IMR-90 (cell line): ENCODE measurements around the gene MEF2D. TPM values are rescaled to one million over a fixed set of nuclear protein-coding genes. Genes with fewer than 3 reads are reported as not detected.

Experiments
- ATAC-seq: fragments of 200-7000 bp; cut with Tn5 transposase; 2 replicates; pipeline ENCODE4 v1.9.1; 2020; ENCODE audit warnings: low read depth, mild to moderate bottlenecking, moderate library complexity
- BruUV-seq: library from RNA; stranded (reverse); fragments of 400-500 nt; replicated peaks from 2 replicates; lab custom pipeline; 2021; lab: Mats Ljungman, UMichigan
- CTCF ChIA-PET: fragments of 300-600 bp; formaldehyde crosslinking; extraction: SDS; loops from one replicate; lab custom pipeline; 2021; ENCODE audit warnings: antibody characterized with exemption; lab: Yijun Ruan, JAX
- POLR2A ChIA-PET: fragments of 300-600 bp; sonication (Branson Sonifier 250); formaldehyde crosslinking; loops from one replicate; lab custom pipeline; 2022; ENCODE audit warnings: antibody characterized with exemption; ENCODE audit not compliant: unreplicated experiment; lab: Charles Lee
- DNase-seq: peaks from one replicate; pipeline ENCODE4 v3.0.0; 2013
- H2AFZ ChIP-seq: replicated peaks from 2 replicates; pipeline ENCODE3; 2013; ENCODE audit warnings: low read length, mild to moderate bottlenecking; ENCODE audit not compliant: poor library complexity
- H2AK5ac ChIP-seq: 2 replicates; pipeline ENCODE4 v1.6.1; 2013; ENCODE audit warnings: low read depth, low read length, inconsistent platforms
- H2AK9ac ChIP-seq: replicated peaks from 2 replicates; pipeline ENCODE3; 2013; ENCODE audit warnings: mild to moderate bottlenecking, low read depth, low read length, moderate library complexity; ENCODE audit not compliant: poor library complexity
- H2BK120ac ChIP-seq: 2 replicates; pipeline ENCODE4 v1.6.1; 2013; ENCODE audit warnings: low read depth, low read length, inconsistent platforms
- H2BK15ac ChIP-seq: 3 replicates; pipeline ENCODE4 v1.6.1; 2013; ENCODE audit warnings: low read depth, low read length, inconsistent platforms
- H2BK20ac ChIP-seq: 2 replicates; pipeline ENCODE4 v1.6.1; 2013; ENCODE audit warnings: low read depth, mild to moderate bottlenecking, inconsistent platforms, low read length, moderate library complexity
- H2BK5ac ChIP-seq: 2 replicates; pipeline ENCODE4 v1.6.1; 2013; ENCODE audit warnings: mild to moderate bottlenecking, low read depth, low read length, inconsistent platforms; ENCODE audit not compliant: poor library complexity, severe bottlenecking
- H3K14ac ChIP-seq: replicated peaks from 2 replicates; pipeline ENCODE4 v1.6.1; 2013; ENCODE audit warnings: low read depth, low read length, inconsistent platforms
- H3K18ac ChIP-seq: 2 replicates; pipeline ENCODE4 v1.6.1; 2013; ENCODE audit warnings: low read depth, low read length, control low read depth
- H3K23ac ChIP-seq: 2 replicates; pipeline ENCODE4 v1.6.1; 2013; ENCODE audit warnings: low read depth, low read length, inconsistent platforms
- H3K27ac ChIP-seq: 2 replicates; pipeline ENCODE4 v1.5.1; 2013; ENCODE audit warnings: mild to moderate bottlenecking, control low read depth, low read length; ENCODE audit not compliant: insufficient read depth
- H3K27me3 ChIP-seq: 2 replicates; pipeline ENCODE4 v1.6.1; 2013; ENCODE audit warnings: low read length; ENCODE audit not compliant: control insufficient read depth, insufficient read depth
- H3K36me3 ChIP-seq: 2 replicates; pipeline ENCODE4 v1.6.1; 2013; ENCODE audit warnings: low read length, mixed read lengths; ENCODE audit not compliant: control insufficient read depth, insufficient read depth
- H3K4ac ChIP-seq: 2 replicates; pipeline ENCODE4 v1.6.1; 2013; ENCODE audit warnings: low read depth, low read length, inconsistent platforms
- H3K4me1 ChIP-seq: 2 replicates; pipeline ENCODE4 v1.6.1; 2013; ENCODE audit warnings: low read length, mixed read lengths; ENCODE audit not compliant: control insufficient read depth, insufficient read depth
- H3K4me2 ChIP-seq: 2 replicates; pipeline ENCODE4 v1.6.1; 2013; ENCODE audit warnings: low read depth, mild to moderate bottlenecking, control low read depth, low read length, moderate library complexity
- H3K4me3 ChIP-seq: 2 replicates; pipeline ENCODE4 v1.5.1; 2013; ENCODE audit warnings: low read depth, mild to moderate bottlenecking, control low read depth, low read length, moderate library complexity; ENCODE audit not compliant: insufficient read depth
- H3K56ac ChIP-seq: 2 replicates; pipeline ENCODE4 v1.6.1; 2013; ENCODE audit warnings: low read length, inconsistent platforms; ENCODE audit not compliant: insufficient read depth; ENCODE audit errors: extremely low read depth
- H3K79me1 ChIP-seq, 2 experiments: 2 replicates each; pipeline ENCODE4 v1.6.1; 2013; ENCODE audit warnings: low read length in 2 of 2, inconsistent platforms in 1 of 2, low read depth in 1 of 2
- H3K9ac ChIP-seq: 2 replicates; pipeline ENCODE4 v1.6.1; 2013; ENCODE audit warnings: low read depth, low read length, control low read depth
- H3K9me1 ChIP-seq: 2 replicates; pipeline ENCODE4 v1.6.1; 2013; ENCODE audit warnings: low read length, inconsistent platforms; ENCODE audit not compliant: insufficient read depth
- H3K9me3 ChIP-seq: 2 replicates; pipeline ENCODE4 v1.6.1; 2013; ENCODE audit warnings: low read length; ENCODE audit not compliant: control insufficient read depth, insufficient read depth
- H4K20me1 ChIP-seq: 2 replicates; pipeline ENCODE4 v1.6.1; 2013; ENCODE audit warnings: low read length, inconsistent platforms; ENCODE audit not compliant: insufficient read depth
- H4K5ac ChIP-seq: 2 replicates; pipeline ENCODE4 v1.6.1; 2013; ENCODE audit warnings: mild to moderate bottlenecking, low read depth, low read length, control low read depth
- H4K8ac ChIP-seq, 2 experiments: 2 replicates each; pipeline ENCODE4 v1.6.1; 2013; ENCODE audit warnings: low read depth in 2 of 2, low read length in 2 of 2, control low read depth in 1 of 2, inconsistent platforms in 1 of 2
- H4K91ac ChIP-seq: 2 replicates; pipeline ENCODE4 v1.6.1; 2013; ENCODE audit warnings: low read depth, low read length, inconsistent platforms; ENCODE audit not compliant: insufficient read depth
- BHLHE40 ChIP-seq: fragments of 150-350 bp; IDR thresholded peaks from 2 replicates; pipeline ENCODE4 v1.6.1; 2016; ENCODE audit warnings: mild to moderate bottlenecking, low read depth, low read length
- CEBPB ChIP-seq: IDR thresholded peaks from 2 replicates; pipeline ENCODE4 v1.6.1; 2012; ENCODE audit warnings: low read depth, low read length, improper control_type of control experiment
- CHD1 ChIP-seq: IDR thresholded peaks from 2 replicates; pipeline ENCODE4 v1.6.1; 2012; ENCODE audit warnings: low read depth, low read length, improper control_type of control experiment
- CTCF ChIP-seq: conservative IDR thresholded peaks from 2 replicates; pipeline ENCODE4 v1.5.1; 2012; ENCODE audit warnings: mild to moderate bottlenecking, low read depth, low read length, improper control_type of control experiment
- ELK1 ChIP-seq: fragments of 150-350 bp; IDR thresholded peaks from 2 replicates; pipeline ENCODE4 v1.6.1; 2016; ENCODE audit warnings: low read depth, mild to moderate bottlenecking, low read length, moderate library complexity, borderline replicate concordance
- FOS ChIP-seq: fragments of 150-350 bp; IDR thresholded peaks from 2 replicates; pipeline ENCODE4 v1.6.1; 2016; ENCODE audit warnings: low read depth, low read length
- MAFK ChIP-seq: IDR thresholded peaks from 2 replicates; pipeline ENCODE4 v1.6.1; 2012; ENCODE audit warnings: low read depth, low read length, improper control_type of control experiment
- MAZ ChIP-seq: IDR thresholded peaks from 2 replicates; pipeline ENCODE4 v1.6.1; 2012; ENCODE audit warnings: low read depth, mild to moderate bottlenecking, low read length, improper control_type of control experiment, moderate library complexity, borderline replicate concordance
- MXI1 ChIP-seq: IDR thresholded peaks from 2 replicates; pipeline ENCODE4 v1.6.1; 2012; ENCODE audit warnings: low read depth, mild to moderate bottlenecking, low read length, moderate library complexity, borderline replicate concordance
- NFE2L2 ChIP-seq: fragments of 150-350 bp; IDR thresholded peaks from 2 replicates; pipeline ENCODE4 v1.6.1; 2016; ENCODE audit warnings: low read depth, mild to moderate bottlenecking, low read length
- POLR2A ChIP-seq: IDR thresholded peaks from 2 replicates; pipeline ENCODE4 v1.6.1; 2012; ENCODE audit warnings: mild to moderate bottlenecking, low read depth, low read length
- RAD21 ChIP-seq: IDR thresholded peaks from 2 replicates; pipeline ENCODE4 v1.6.1; 2012; ENCODE audit warnings: low read length, improper control_type of control experiment
- RCOR1 ChIP-seq: IDR thresholded peaks from 2 replicates; pipeline ENCODE4 v1.6.1; 2012; ENCODE audit warnings: mild to moderate bottlenecking, low read length, improper control_type of control experiment; ENCODE audit not compliant: insufficient replicate concordance
- RFX5 ChIP-seq: IDR thresholded peaks from 2 replicates; pipeline ENCODE4 v1.8.0; 2012; ENCODE audit warnings: low read depth, mild to moderate bottlenecking, low read length, moderate library complexity
- SMC3 ChIP-seq: fragments of 150-350 bp; IDR thresholded peaks from 2 replicates; pipeline ENCODE4 v1.6.1; 2016; ENCODE audit warnings: low read depth, mild to moderate bottlenecking, antibody characterized with exemption, low read length, moderate library complexity
- USF2 ChIP-seq: fragments of 150-350 bp; IDR thresholded peaks from 2 replicates; pipeline ENCODE4 v1.6.1; 2017; ENCODE audit warnings: mild to moderate bottlenecking, antibody characterized with exemption, low read length, low read depth
- WGBS, 2 experiments: methylation state at CpG; one replicate each; pipeline versions ENCODE4 v1.1.5 to v1.1.7; 2013; ENCODE audit warnings: missing lambda C conversion rate in 2 of 2; ENCODE audit not compliant: insufficient read length in 1 of 2; ENCODE audit errors: extremely low coverage in 2 of 2; 5-methylcytosine and 5-hydroxymethylcytosine counted together
- dilution Hi-C: fragments of 300-500 bp; cut with HindIII; formaldehyde crosslinking; loops from one replicate; pipeline ENCODE4 v1.14.3; 2018; ENCODE audit warnings: low sequenced_read_pairs; ENCODE audit not compliant: unreplicated experiment
- in situ Hi-C: fragments of 300-500 bp; cut with MboI; formaldehyde crosslinking; loops from 3 replicates; pipeline ENCODE4 v1.14.3; 2019; ENCODE audit warnings: low sequenced_read_pairs, inconsistent platforms, mixed read lengths
- intact Hi-C: fragments of 100-400 bp; cut with micrococcal nuclease; formaldehyde crosslinking; loops from 2 replicates; pipeline ENCODE4 v1.10.0; 2022
- polyA plus RNA-seq, 3 experiments: library from polyadenylated mRNA; depleted of rRNA; stranded (reverse); fragments of >200 nt; gene quantifications; 2 replicates each; pipeline ENCODE4 v1.2.3, GENCODE V29; 2012; ENCODE audit warnings: low replicate concordance in 1 of 3
- total RNA-seq: library from RNA; depleted of rRNA; stranded (reverse); fragments of >200 nt; gene quantifications from 2 replicates; pipeline ENCODE4 v1.2.3, GENCODE V29; 2012

MEF2D gene
- total and polyA plus RNA-seq, 2 of the 4 experiments (the other 2 are of a cell fraction), result 2.9 to 20.0 TPM

DNA sequence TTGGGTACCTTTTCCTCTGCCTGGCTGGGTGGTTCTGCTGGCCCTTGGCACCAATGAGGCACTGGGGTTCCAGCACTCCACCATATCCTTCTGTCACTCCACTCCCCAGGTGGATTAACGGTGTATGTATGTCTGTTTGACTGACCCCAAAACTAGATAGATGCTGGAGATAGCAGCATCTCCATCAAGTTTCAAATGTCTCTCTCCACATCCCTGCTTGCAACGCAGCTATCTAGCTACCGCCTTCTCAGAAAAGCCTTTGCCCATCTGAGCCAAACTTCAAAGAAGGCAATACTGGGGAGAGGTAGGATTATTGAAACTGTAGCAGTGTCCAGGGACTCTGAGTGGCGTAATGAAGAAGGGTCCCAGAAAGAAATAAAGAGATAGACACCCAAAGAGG is 67.5 kb downstream of the MEF2D start:
- H3K23ac ChIP-seq, result no peak overlapping the region
- DNase-seq (no peak), ATAC-seq (no peak)
- peaks cover 18% of the 10 kb centered on the region; the same call in 1 of the 2 replicates for H4K20me1 ChIP-seq
- BruUV-seq, result no TSS peak
- no peak overlapping the region for H2BK15ac ChIP-seq
- H4K5ac ChIP-seq, result no peak overlapping the region
- peaks cover 3% of the 10 kb centered on the region for H3K9me3 ChIP-seq
- H4K91ac ChIP-seq, result no peak overlapping the region
- H3K4ac ChIP-seq, result no peak overlapping the region
- WGBS, 2 experiments, result no CpG with 5 or more reads among the region's 4 CpGs
- ChIA-PET POLR2A (no interaction called here), CTCF (interaction anchor here (0.6 to 1.9 kb wide), 2 partner anchors 13 to 17 kb away, joined by 3 to 6 read pairs; no protein-coding TSS in a partner anchor)
- H3K27me3 ChIP-seq, result peaks cover 96% of the 10 kb centered on the region
- no peak overlapping the region for H2AK5ac ChIP-seq
- no peaks in the 10 kb centered on the region for H3K36me3 ChIP-seq
- no peak overlapping the region for H3K4me3 ChIP-seq
- no peak overlapping the region for H3K27ac ChIP-seq
- H2BK120ac ChIP-seq, result no peak overlapping the region
- TF ChIP-seq RCOR1, result no peak
- no peak for TF ChIP-seq MAFK
- no peak for TF ChIP-seq RAD21
- no peak for TF ChIP-seq SMC3
- TF ChIP-seq USF2, result no peak
- no peak for TF ChIP-seq ELK1
- TF ChIP-seq BHLHE40, result no peak
- no peak for TF ChIP-seq NFE2L2
- TF ChIP-seq CTCF, result no peak
- TF ChIP-seq POLR2A, result no peak
- no peak for TF ChIP-seq CEBPB
- no peak for TF ChIP-seq FOS
- no peak for TF ChIP-seq MAZ
- no peak for TF ChIP-seq CHD1
- TF ChIP-seq RFX5, result no peak
- no peak for TF ChIP-seq MXI1
- no peak overlapping the region for H2BK5ac ChIP-seq
- in situ Hi-C loops, result no loop called here
- intact Hi-C loops, result no loop called here
- dilution Hi-C loops, result no loop called here
- no peak overlapping the region for H3K56ac ChIP-seq
- no peaks in the 10 kb centered on the region for H3K4me1 ChIP-seq
- H3K14ac ChIP-seq, result no peak overlapping the region
- no peak overlapping the region for H3K4me2 ChIP-seq
- H4K8ac ChIP-seq, result no peak overlapping the region
- H3K9me1 ChIP-seq, result 0 out of 2 replicates have a peak, but pooled peaks cover 4% of the 10 kb centered on the region
- H3K79me1 ChIP-seq, result no peaks in the 10 kb centered on the region
- H3K9ac ChIP-seq, result no peak overlapping the region
- H2AK9ac ChIP-seq, result no peak overlapping the region
- H2AFZ ChIP-seq, result no peak overlapping the region
- no peak overlapping the region for H3K18ac ChIP-seq
- no peak overlapping the region for H2BK20ac ChIP-seq
